HL-60 (cell line): ENCODE data around the gene KRTAP5-5.

Experiments used
- CTCF ChIP-seq: IDR thresholded peaks from one replicate; pipeline ENCODE4 v1.5.1; 2011; ENCODE audit warnings: low read length, control low read depth, inconsistent platforms; ENCODE audit not compliant: insufficient read depth
- GABPA ChIP-seq: IDR thresholded peaks from 2 replicates; pipeline ENCODE4 v1.6.1; 2012; ENCODE audit warnings: low read depth
- REST ChIP-seq: IDR thresholded peaks from 2 replicates; pipeline ENCODE4 v1.6.1; 2012; ENCODE audit warnings: low read depth; ENCODE audit not compliant: insufficient replicate concordance
- SPI1 ChIP-seq: IDR thresholded peaks from 2 replicates; pipeline ENCODE4 v1.6.1; 2012; ENCODE audit warnings: low read depth, mild to moderate bottlenecking, borderline replicate concordance

- no peak for TF ChIP-seq SPI1
- TF ChIP-seq CTCF: no peak
- TF ChIP-seq REST: no peak
- no peak for TF ChIP-seq GABPA
Measured at GRCh38 chr11:1604711-1605110, 24.9 kb upstream of the KRTAP5-5 start.
